H9 (cell line): ENCODE measurements around the gene TMEM245. TPM values are rescaled to one million over a fixed set of nuclear protein-coding genes. Genes with fewer than 3 reads are reported as not detected.

Source experiments
- DNase-seq: peaks from one replicate; pipeline ENCODE4 v3.0.0-alpha.2; 2017
- H2AFZ ChIP-seq: one replicate; pipeline ENCODE4 v1.6.1; 2013; ENCODE audit warnings: mild to moderate bottlenecking, low read length, control low read depth, moderate library complexity
- H2AK5ac ChIP-seq: 2 replicates; pipeline ENCODE4 v1.6.1; 2013; ENCODE audit warnings: low read length, control low read depth, mixed read lengths; ENCODE audit not compliant: insufficient read length
- H2BK120ac ChIP-seq: one replicate; pipeline ENCODE4 v1.6.1; 2013; ENCODE audit warnings: low read depth, mild to moderate bottlenecking, low read length, control low read depth, inconsistent platforms; ENCODE audit not compliant: poor library complexity, severe bottlenecking
- H2BK12ac ChIP-seq: 2 replicates; pipeline ENCODE4 v1.6.1; 2013; ENCODE audit warnings: low read length, control low read depth, mixed read lengths, low read depth; ENCODE audit not compliant: insufficient read length
- H2BK15ac ChIP-seq: 2 replicates; pipeline ENCODE4 v1.6.1; 2013; ENCODE audit warnings: low read depth, low read length, control low read depth
- H2BK20ac ChIP-seq: one replicate; pipeline ENCODE4 v1.6.1; 2013; ENCODE audit warnings: low read depth, mild to moderate bottlenecking, low read length, control low read depth, inconsistent platforms; ENCODE audit not compliant: poor library complexity, severe bottlenecking
- H2BK5ac ChIP-seq: 2 replicates; pipeline ENCODE4 v1.6.1; 2013; ENCODE audit warnings: low read length, control low read depth, mixed read lengths; ENCODE audit not compliant: insufficient read length
- H3K14ac ChIP-seq: 2 replicates; pipeline ENCODE4 v1.6.1; 2013; ENCODE audit warnings: low read length, control low read depth; ENCODE audit not compliant: insufficient read depth
- H3K18ac ChIP-seq: 2 replicates; pipeline ENCODE4 v1.6.1; 2013; ENCODE audit warnings: low read depth, mild to moderate bottlenecking, mixed read lengths, low read length, control low read depth; ENCODE audit not compliant: insufficient read length
- H3K23ac ChIP-seq: 2 replicates; pipeline ENCODE4 v1.6.1; 2013; ENCODE audit warnings: low read length, control low read depth, mixed read lengths, low read depth; ENCODE audit not compliant: insufficient read length
- H3K23me2 ChIP-seq: 2 replicates; pipeline ENCODE4 v1.6.1; 2013; ENCODE audit warnings: low read depth, mild to moderate bottlenecking, mixed read lengths, low read length, control low read depth; ENCODE audit not compliant: insufficient read length, poor library complexity, severe bottlenecking
- H3K27ac ChIP-seq: 2 replicates; pipeline ENCODE4 v1.5.1; 2013; ENCODE audit warnings: low read length, control low read depth, mixed read lengths, low read depth; ENCODE audit not compliant: insufficient read length
- H3K27me3 ChIP-seq: 2 replicates; pipeline ENCODE4 v1.6.1; 2013; ENCODE audit warnings: low read length, control low read depth, inconsistent platforms; ENCODE audit not compliant: insufficient read depth
- H3K4ac ChIP-seq: 2 replicates; pipeline ENCODE4 v1.6.1; 2013; ENCODE audit warnings: low read depth, mild to moderate bottlenecking, control low read depth, inconsistent platforms, low read length, moderate library complexity
- H3K4me1 ChIP-seq: 2 replicates; pipeline ENCODE4 v1.6.1; 2013; ENCODE audit warnings: low read length, control low read depth, inconsistent platforms; ENCODE audit not compliant: insufficient read depth
- H3K4me2 ChIP-seq: 2 replicates; pipeline ENCODE4 v1.6.1; 2013; ENCODE audit warnings: low read length, control low read depth, mixed read lengths; ENCODE audit not compliant: insufficient read length, insufficient read depth
- H3K56ac ChIP-seq: 2 replicates; pipeline ENCODE4 v1.6.1; 2013; ENCODE audit warnings: low read depth, mild to moderate bottlenecking, mixed read lengths, low read length, control low read depth; ENCODE audit not compliant: insufficient read length
- H3K79me1 ChIP-seq: 2 replicates; pipeline ENCODE4 v1.6.1; 2013; ENCODE audit warnings: low read depth, mild to moderate bottlenecking, moderate library complexity, low read length, control low read depth, inconsistent platforms; ENCODE audit not compliant: insufficient read depth, poor library complexity, severe bottlenecking
- H3K79me2 ChIP-seq: 2 replicates; pipeline ENCODE4 v1.6.1; 2013; ENCODE audit warnings: low read length, control low read depth, inconsistent platforms; ENCODE audit not compliant: insufficient read depth
- H3K9ac ChIP-seq: 2 replicates; pipeline ENCODE4 v1.6.1; 2013; ENCODE audit warnings: low read length, control low read depth, mixed read lengths; ENCODE audit not compliant: insufficient read length; ENCODE audit errors: extremely low read depth
- H3K9me3 ChIP-seq: one replicate; pipeline ENCODE4 v1.6.1; 2013; ENCODE audit warnings: low read depth, low read length, inconsistent platforms; ENCODE audit not compliant: control insufficient read depth
- H3T11ph ChIP-seq: one replicate; pipeline ENCODE4 v1.6.1; 2013; ENCODE audit warnings: mild to moderate bottlenecking, low read length, control low read depth, inconsistent platforms
- H4K20me1 ChIP-seq: one replicate; pipeline ENCODE4 v1.6.1; 2013; ENCODE audit not compliant: control insufficient read depth, insufficient read length, insufficient read depth
- H4K5ac ChIP-seq: 2 replicates; pipeline ENCODE4 v1.6.1; 2013; ENCODE audit warnings: low read depth, mild to moderate bottlenecking, mixed read lengths, low read length, control low read depth; ENCODE audit not compliant: insufficient read length
- H4K8ac ChIP-seq: replicated peaks from 2 replicates; pipeline ENCODE4 v1.6.1; 2013; ENCODE audit warnings: low read length, control low read depth, mixed read lengths, low read depth; ENCODE audit not compliant: insufficient read length
- H4K91ac ChIP-seq: 2 replicates; pipeline ENCODE4 v1.6.1; 2013; ENCODE audit warnings: low read depth, mild to moderate bottlenecking, moderate library complexity, mixed read lengths, low read length, control low read depth; ENCODE audit not compliant: insufficient read length
- H3K27ac Mint-ChIP-seq, 3 experiments: 2 replicates in 2 of 3; 3 replicates in 1 of 3; pipeline ENCODE4 v1.8.0; 2020 to 2021; ENCODE audit warnings: mixed read lengths in 3 of 3, mild to moderate bottlenecking in 1 of 3, moderate library complexity in 1 of 3
- H3K27me3 Mint-ChIP-seq: 2 replicates; pipeline ENCODE4 v1.8.0; 2021; ENCODE audit warnings: low read depth, mild to moderate bottlenecking, moderate library complexity, mixed read lengths
- H3K36me3 Mint-ChIP-seq, 3 experiments: 2 replicates in 2 of 3; 3 replicates in 1 of 3; pipeline ENCODE4 v1.8.0; 2020 to 2021; ENCODE audit warnings: low read depth in 3 of 3, mixed read lengths in 3 of 3; ENCODE audit not compliant: insufficient read depth in 1 of 3
- H3K4me1 Mint-ChIP-seq, 2 experiments: 2 replicates each; pipeline ENCODE4 v1.8.0; 2020; ENCODE audit warnings: mixed read lengths in 2 of 2
- H3K4me3 Mint-ChIP-seq, 2 experiments: 2 replicates in 1 of 2; 3 replicates in 1 of 2; pipeline ENCODE4 v1.8.0; 2020 to 2021; ENCODE audit warnings: mild to moderate bottlenecking in 2 of 2, mixed read lengths in 2 of 2, moderate library complexity in 1 of 2
- H3K9me3 Mint-ChIP-seq, 2 experiments: 2 replicates in 1 of 2; 3 replicates in 1 of 2; pipeline ENCODE4 v1.8.0; 2020; ENCODE audit warnings: mild to moderate bottlenecking in 2 of 2, mixed read lengths in 2 of 2, moderate library complexity in 1 of 2
- CTCF ChIP-seq: fragments of 200-600 bp; sonication (generic); conservative IDR thresholded peaks from 3 replicates; pipeline ENCODE4 v1.8.0; 2021; ENCODE audit warnings: antibody characterized with exemption, mild to moderate bottlenecking
- WGBS: extraction: QIAGEN DNeasy Blood & Tissue Kit; methylation state at CpG from one replicate; pipeline ENCODE4 v1.1.7; 2013; ENCODE audit warnings: missing lambda C conversion rate, low lambda C conversion rate, mixed read lengths; ENCODE audit not compliant: insufficient read length; ENCODE audit errors: extremely low coverage; 5-methylcytosine and 5-hydroxymethylcytosine counted together
- total RNA-seq: library from RNA; stranded (reverse); gene quantifications from 2 replicates; pipeline ENCODE4 v1.2.1, GENCODE V29; 2021

Gene TMEM245
- total RNA-seq, 1 experiment from 2014 or later = 37.9 TPM

- no peak overlapping the region for H3K27ac ChIP-seq
- no peak overlapping the region for H2AFZ ChIP-seq
- Mint-ChIP-seq H3K36me3 (peaks cover 48 to 86% (median 85%) of the 10 kb centered on the region in 3 experiments; a peak in 6 of 7 replicates), H3K9me3 (no peaks in the 10 kb centered on the region), H3K4me1 (peaks cover 18 to 20% of the 10 kb centered on the region in 2 experiments), H3K27ac (peak overlapping the region in 1 of 3 experiments; percentile 23; a peak in 2 of 7 replicates), H3K4me3 (no peak overlapping the region), H3K27me3 (no peaks in the 10 kb centered on the region)
- H4K20me1 ChIP-seq = no peaks in the 10 kb centered on the region
- no peak overlapping the region for H3T11ph ChIP-seq
- no peak overlapping the region for H3K4me2 ChIP-seq
- H2BK5ac ChIP-seq = no peak overlapping the region
- no peak overlapping the region for H3K9ac ChIP-seq
- H3K23ac ChIP-seq = no peak overlapping the region
- no peak overlapping the region for H3K56ac ChIP-seq
- no peaks in the 10 kb centered on the region for H3K27me3 ChIP-seq
- H3K9me3 ChIP-seq = no peaks in the 10 kb centered on the region
- peaks cover 3% of the 10 kb centered on the region; the same call in 1 of the 2 replicates for H3K4me1 ChIP-seq
- TF ChIP-seq CTCF = no peak
- H3K14ac ChIP-seq = no peak overlapping the region
- no peak overlapping the region for H3K18ac ChIP-seq
- no peaks in the 10 kb centered on the region for H3K23me2 ChIP-seq
- H4K5ac ChIP-seq = no peak overlapping the region
- no peak overlapping the region for H4K91ac ChIP-seq
- no peak overlapping the region for H4K8ac ChIP-seq
- H2AK5ac ChIP-seq = no peak overlapping the region
- H2BK120ac ChIP-seq = no peak overlapping the region
- WGBS = no CpG with 5 or more reads among the region's 1 CpG
- DNase-seq = no peak
- H2BK12ac ChIP-seq = no peak overlapping the region
- no peak overlapping the region for H2BK15ac ChIP-seq
- H3K79me2 ChIP-seq = no peaks in the 10 kb centered on the region
- no peak overlapping the region for H2BK20ac ChIP-seq
- no peak overlapping the region for H3K4ac ChIP-seq
- peaks cover 2% of the 10 kb centered on the region for H3K79me1 ChIP-seq
Measured at GRCh38 chr9:109051733-109052132, 68.0 kb downstream of the TMEM245 start.
